ENCODE results near the gene MYO1E. TPM values are rescaled to one million over a fixed set of nuclear protein-coding genes. Genes with fewer than 3 reads are reported as not detected.
A peak's percentile ranks its signal among the peaks of the same experiment; 100 is the strongest.

MYO1E gene
- total and polyA plus RNA-seq, 2 of the 8 experiments (the other 6 are each of a cell fraction or from before 2014, with no cell fraction given) = 19.6 to 142 TPM

DNA sequence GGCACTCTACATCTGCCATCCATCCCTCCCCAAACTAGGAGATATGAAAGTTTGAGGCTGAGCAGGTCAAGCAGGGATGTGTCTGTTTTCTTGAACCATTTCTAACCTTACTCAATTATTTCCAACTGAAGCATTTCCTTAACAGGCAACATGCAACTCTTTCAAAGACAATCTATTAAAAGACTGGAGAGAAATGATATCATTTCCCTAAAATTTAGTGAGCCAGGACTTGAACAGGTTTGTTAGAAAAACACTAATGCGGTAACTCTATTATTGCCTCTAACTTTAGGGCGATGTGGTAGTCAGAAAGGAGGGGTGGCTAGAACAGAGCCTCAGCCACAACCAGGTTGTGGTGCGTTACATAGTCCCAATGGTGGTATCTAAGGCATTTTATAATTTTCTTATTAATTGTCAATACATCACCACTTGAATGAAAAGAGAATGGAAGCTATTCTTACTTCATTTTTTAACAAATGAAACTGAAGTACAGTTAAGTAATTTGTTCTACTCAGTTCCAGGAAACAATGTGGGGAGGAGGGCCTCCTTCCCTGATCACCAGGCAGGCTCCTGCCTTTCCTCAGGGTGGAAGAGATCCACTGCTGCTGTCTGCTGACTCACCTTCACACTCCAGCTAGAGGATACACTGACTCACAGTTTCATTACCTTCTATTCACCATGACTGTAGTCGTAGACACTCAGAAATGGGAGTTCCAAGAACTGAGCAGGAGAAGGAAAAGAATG lies 22.8 kb downstream of the MYO1E start:
- no peak for TF ChIP-seq SP4 (IDR thresholded peaks at IDR 0.05; ENCODE audit: low read length)
- no peak for TF ChIP-seq SP1 (IDR thresholded peaks at IDR 0.05; ENCODE audit: low read depth, low read length)
- peak; percentile 81 for TF ChIP-seq BACH1 (IDR thresholded peaks at IDR 0.05; ENCODE audit: low read length)
- no peak for TF ChIP-seq TBP (IDR thresholded peaks at IDR 0.05; ENCODE audit: low read depth, low read length)
- no peak for TF ChIP-seq JUND (IDR thresholded peaks at IDR 0.05; ENCODE audit: low read length)
- no peak for TF ChIP-seq EZH2 (IDR thresholded peaks at IDR 0.05; ENCODE audit: low read depth, low read length, severe bottlenecking)
- TF ChIP-seq MAFK (IDR thresholded peaks at IDR 0.05; ENCODE audit: low read depth, low read length) = peak; percentile 63; the same call in 1 of the 2 replicates
- TF ChIP-seq BRCA1 (IDR thresholded peaks at IDR 0.05; ENCODE audit: low read depth, low read length) = no peak
- 73% methylated on average over 4 of the region's 4 CpGs; no CpG with 5 or more reads in 1 of the 2 experiments for WGBS, 2 experiments (ENCODE audit: extremely low coverage in 1 of 2, insufficient coverage in 1 of 2, insufficient read length in 1 of 2, insufficient replicate concordance in 2 of 2, low coverage in 1 of 2, low lambda C conversion rate in 2 of 2, missing lambda C conversion rate in 1 of 2)
- Histone ChIP-seq H3K4me1 (replicated peaks in 1 of 4; ENCODE audit: control insufficient read depth in 3 of 4, insufficient read depth in 4 of 4, low read length in 3 of 4) (peaks cover 16 to 38% (median 26%) of the 10 kb centered on the region in 4 experiments), H4K91ac (replicated peaks; ENCODE audit: insufficient read length, low read length) (peak overlapping the region; percentile 15), H3K56ac (replicated peaks; ENCODE audit: insufficient read length, low read depth, low read length) (no peak overlapping the region), H2BK12ac (ENCODE audit: low read depth, low read length) (no peak overlapping the region; the same call in 1 of the 2 replicates), H4K8ac (ENCODE audit: extremely low read depth, insufficient read depth, low read length) (no peak overlapping the region), H3K18ac (ENCODE audit: extremely low read depth, low read length) (0 out of 2 replicates have a peak overlapping the region, but pooled peaks have one; percentile 49), H2BK120ac (replicated peaks; ENCODE audit: low read depth, low read length) (no peak overlapping the region), H2BK15ac (ENCODE audit: low read length) (peak overlapping the region; percentile 54; the same call in 1 of the 2 replicates), H2AFZ (ENCODE audit: low read length) (no peak overlapping the region), H3K4me3 (ENCODE audit: extremely low read depth in 1 of 4, insufficient read depth in 2 of 4, low read depth in 3 of 4, low read length in 4 of 4) (no peak overlapping the region), H3K9ac (replicated peaks in 1 of 4; ENCODE audit: extremely low read depth in 1 of 4, low read depth in 3 of 4, low read length in 3 of 4) (no peak overlapping the region), H3K23me2 (ENCODE audit: low read depth, low read length) (peaks cover 3% of the 10 kb centered on the region; the same call in 1 of the 2 replicates), H2BK20ac (ENCODE audit: low read length) (0 out of 2 replicates have a peak overlapping the region, but pooled peaks have one; percentile 6), H3K9me3 (ENCODE audit: insufficient read depth in 2 of 2, low read depth in 1 of 2, low read length in 1 of 2) (no peaks in the 10 kb centered on the region), H3K23ac (ENCODE audit: insufficient read length) (no peak overlapping the region), H2AK5ac (ENCODE audit: low read depth, low read length) (no peak overlapping the region), H3K4ac (replicated peaks; ENCODE audit: insufficient read length, low read depth, low read length) (peak overlapping the region; percentile 28), H3K79me1 (ENCODE audit: low read depth, low read length) (peaks cover 4% of the 10 kb centered on the region; the same call in 1 of the 2 replicates), H3K36me3 (ENCODE audit: control insufficient read depth in 2 of 4, insufficient read depth in 4 of 4, low read length in 3 of 4) (no peaks in the 10 kb centered on the region), H3K79me2 (ENCODE audit: control insufficient read depth in 1 of 2, insufficient read depth in 2 of 2, low read length in 2 of 2) (peaks cover 6 to 78% of the 10 kb centered on the region in 2 experiments; a peak in 3 of 4 replicates), H3K14ac (ENCODE audit: insufficient read length) (no peak overlapping the region), H2BK5ac (ENCODE audit: low read depth, low read length) (no peak overlapping the region), H4K5ac (ENCODE audit: insufficient read length, low read depth, low read length) (no peak overlapping the region), H3K27me3 (replicated peaks in 1 of 4; ENCODE audit: control insufficient read depth in 3 of 4, extremely low read depth in 1 of 4, insufficient read depth in 3 of 4, low read length in 3 of 4) (no peaks in the 10 kb centered on the region; a peak in 1 of 7 replicates), H4K20me1 (replicated peaks in 1 of 2; ENCODE audit: control insufficient read depth in 1 of 2, insufficient read depth in 2 of 2, low read length in 2 of 2) (no peaks in the 10 kb centered on the region), H3K4me2 (ENCODE audit: insufficient read depth in 1 of 2, low read depth in 2 of 2, low read length in 2 of 2) (no peak overlapping the region), H3K27ac (ENCODE audit: low read depth, low read length) (no peak overlapping the region)
- DNase-seq (ENCODE audit: low read depth in 1 of 2, low spot score in 2 of 2) (no peak), FAIRE-seq (no peak)
- ChIA-PET CTCF (ENCODE audit: partially characterized antibody) (interaction anchor here (6.7 kb wide), 1 partner anchor 10 kb away, joined by 29 read pairs; no protein-coding TSS in a partner anchor), POLR2A (ENCODE audit: partially characterized antibody) (interaction anchor here (1.5 to 2.4 kb wide), 2 partner anchors 10 to 18 kb away, joined by 5 to 6 read pairs; no protein-coding TSS in a partner anchor)
